ENCODE results near the gene ALDOA. TPM values are rescaled to one million over a fixed set of nuclear protein-coding genes. Genes with fewer than 3 reads are reported as not detected.

Gene ALDOA
- total and polyA plus RNA-seq, 9 of the 15 experiments (the other 6 are each of a cell fraction or from before 2014, with no cell fraction given) = 311 to 2,224 (median 1,293) TPM

DNA sequence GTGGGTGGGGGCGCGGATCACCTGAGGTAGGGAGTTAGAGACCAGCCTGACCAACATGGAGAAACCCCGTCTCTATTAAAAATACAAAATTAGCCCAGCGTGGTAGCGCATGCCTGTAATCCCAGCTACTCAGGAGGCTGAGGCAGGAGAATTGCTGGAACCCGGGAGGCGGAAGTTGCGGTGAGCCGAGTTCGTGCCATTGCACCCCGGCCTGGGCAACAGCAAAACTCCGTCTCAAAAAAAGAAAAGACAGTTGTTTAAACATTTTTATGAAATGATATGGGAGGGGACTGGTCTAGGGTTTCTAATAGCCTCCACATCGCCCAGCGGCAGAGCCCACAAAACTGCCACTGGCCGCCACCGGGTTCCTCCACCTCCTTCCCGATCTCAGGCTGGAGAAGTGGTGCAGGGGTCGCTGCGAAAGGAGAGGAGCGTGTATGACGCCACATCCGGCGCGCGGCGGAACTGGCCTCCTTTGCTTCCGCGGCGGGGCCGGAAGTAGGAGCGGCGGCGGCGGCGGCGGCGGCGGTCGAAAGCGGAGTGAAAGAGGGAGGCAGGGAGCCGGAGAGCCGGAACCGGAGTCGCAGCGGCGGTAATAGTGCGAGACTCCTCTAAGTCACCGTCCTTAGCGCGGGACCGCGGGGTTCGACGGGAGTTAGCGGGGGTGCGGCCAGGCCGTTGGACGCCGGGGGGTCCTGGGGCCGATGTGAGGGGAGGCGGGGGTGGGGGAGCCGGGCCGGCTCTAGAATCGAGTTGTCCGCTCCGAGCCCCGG, 10.1 kb downstream of the ALDOA start, which contains the start of gene PPP4C (continued):
- peak; percentile 66 to 71; a peak in 3 of 4 replicates for TF ChIP-seq MAZ (CRISPR knock-in tag; conservative IDR thresholded peaks at IDR 0.05 in 1 of 2, IDR thresholded peaks at IDR 0.05 in 1 of 2)
- TF ChIP-seq, protein P1, sequence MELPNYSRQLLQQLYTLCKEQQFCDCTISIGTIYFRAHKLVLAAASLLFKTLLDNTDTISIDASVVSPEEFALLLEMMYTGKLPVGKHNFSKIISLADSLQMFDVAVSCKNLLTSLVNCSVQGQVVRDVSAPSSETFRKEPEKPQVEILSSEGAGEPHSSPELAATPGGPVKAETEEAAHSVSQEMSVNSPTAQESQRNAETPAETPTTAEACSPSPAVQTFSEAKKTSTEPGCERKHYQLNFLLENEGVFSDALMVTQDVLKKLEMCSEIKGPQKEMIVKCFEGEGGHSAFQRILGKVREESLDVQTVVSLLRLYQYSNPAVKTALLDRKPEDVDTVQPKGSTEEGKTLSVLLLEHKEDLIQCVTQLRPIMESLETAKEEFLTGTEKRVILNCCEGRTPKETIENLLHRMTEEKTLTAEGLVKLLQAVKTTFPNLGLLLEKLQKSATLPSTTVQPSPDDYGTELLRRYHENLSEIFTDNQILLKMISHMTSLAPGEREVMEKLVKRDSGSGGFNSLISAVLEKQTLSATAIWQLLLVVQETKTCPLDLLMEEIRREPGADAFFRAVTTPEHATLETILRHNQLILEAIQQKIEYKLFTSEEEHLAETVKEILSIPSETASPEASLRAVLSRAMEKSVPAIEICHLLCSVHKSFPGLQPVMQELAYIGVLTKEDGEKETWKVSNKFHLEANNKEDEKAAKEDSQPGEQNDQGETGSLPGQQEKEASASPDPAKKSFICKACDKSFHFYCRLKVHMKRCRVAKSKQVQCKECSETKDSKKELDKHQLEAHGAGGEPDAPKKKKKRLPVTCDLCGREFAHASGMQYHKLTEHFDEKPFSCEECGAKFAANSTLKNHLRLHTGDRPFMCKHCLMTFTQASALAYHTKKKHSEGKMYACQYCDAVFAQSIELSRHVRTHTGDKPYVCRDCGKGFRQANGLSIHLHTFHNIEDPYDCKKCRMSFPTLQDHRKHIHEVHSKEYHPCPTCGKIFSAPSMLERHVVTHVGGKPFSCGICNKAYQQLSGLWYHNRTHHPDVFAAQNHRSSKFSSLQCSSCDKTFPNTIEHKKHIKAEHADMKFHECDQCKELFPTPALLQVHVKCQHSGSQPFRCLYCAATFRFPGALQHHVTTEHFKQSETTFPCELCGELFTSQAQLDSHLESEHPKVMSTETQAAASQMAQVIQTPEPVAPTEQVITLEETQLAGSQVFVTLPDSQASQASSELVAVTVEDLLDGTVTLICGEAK (IDR thresholded peaks at IDR 0.05) = peak; percentile 97
- TF ChIP-seq, protein P1 (CRISPR knock-in tag; IDR thresholded peaks at IDR 0.05) = no peak
- no peak for TF ChIP-seq ZNF384 (IDR thresholded peaks at IDR 0.05; ENCODE audit: low read depth, low read length)
- TF ChIP-seq TBP (optimal IDR thresholded peaks at IDR 0.05; ENCODE audit: low read depth, low read length) = peak; percentile 86
- TF ChIP-seq NFYB (IDR thresholded peaks at IDR 0.05; ENCODE audit: extremely low read depth, insufficient read length) = no peak
- peak; percentile 57; the same call in 1 of the 2 replicates for TF ChIP-seq SPI1 (IDR thresholded peaks at IDR 0.05; ENCODE audit: borderline replicate concordance, low read depth, low read length)
- TF ChIP-seq, protein P2, sequence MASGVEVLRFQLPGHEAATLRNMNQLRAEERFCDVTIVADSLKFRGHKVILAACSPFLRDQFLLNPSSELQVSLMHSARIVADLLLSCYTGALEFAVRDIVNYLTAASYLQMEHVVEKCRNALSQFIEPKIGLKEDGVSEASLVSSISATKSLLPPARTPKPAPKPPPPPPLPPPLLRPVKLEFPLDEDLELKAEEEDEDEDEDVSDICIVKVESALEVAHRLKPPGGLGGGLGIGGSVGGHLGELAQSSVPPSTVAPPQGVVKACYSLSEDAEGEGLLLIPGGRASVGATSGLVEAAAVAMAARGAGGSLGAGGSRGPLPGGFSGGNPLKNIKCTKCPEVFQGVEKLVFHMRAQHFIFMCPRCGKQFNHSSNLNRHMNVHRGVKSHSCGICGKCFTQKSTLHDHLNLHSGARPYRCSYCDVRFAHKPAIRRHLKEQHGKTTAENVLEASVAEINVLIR (CRISPR knock-in tag; IDR thresholded peaks at IDR 0.05) = peak; percentile 89
- TF ChIP-seq ZFP30 (CRISPR knock-in tag; IDR thresholded peaks at IDR 0.05; ENCODE audit: borderline replicate concordance) = no peak
- peak; percentile 35 for TF ChIP-seq RBM22 (IDR thresholded peaks at IDR 0.05; ENCODE audit: low read depth, low read length, poor library complexity, severe bottlenecking)
- TF ChIP-seq, protein P3, sequence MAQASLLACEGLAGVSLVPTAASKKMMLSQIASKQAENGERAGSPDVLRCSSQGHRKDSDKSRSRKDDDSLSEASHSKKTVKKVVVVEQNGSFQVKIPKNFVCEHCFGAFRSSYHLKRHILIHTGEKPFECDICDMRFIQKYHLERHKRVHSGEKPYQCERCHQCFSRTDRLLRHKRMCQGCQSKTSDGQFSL (CRISPR knock-in tag; IDR thresholded peaks at IDR 0.05) = no peak
- TF ChIP-seq, protein P3 (tag; IDR thresholded peaks at IDR 0.05) = no peak
- TF ChIP-seq GABPB1 (CRISPR knock-in tag; IDR thresholded peaks at IDR 0.05) = peak; percentile 96
- TF ChIP-seq POLR2B (IDR thresholded peaks at IDR 0.05; ENCODE audit: low read depth, partially characterized antibody) = peak; percentile 94

Data from K562 (cell line).